Kidney (tissue), 14 donors: ENCODE data around the gene FBXO36. TPM values are rescaled to one million over a fixed set of nuclear protein-coding genes. Genes with fewer than 3 reads are reported as not detected.

Experiments used
- DNase-seq, 5 donors: peaks; one replicate each; pipeline ENCODE4 v3.0.0-alpha.2; 2013 to 2020
- FAIRE-seq: peaks from 2 replicates; lab custom pipeline; 2012; peaks lifted over from hg19 to GRCh38; lab: Jason Lieb, UNC
- H3K27ac ChIP-seq, 2 donors: one replicate each; pipeline ENCODE4 v1.7.0; 2013; ENCODE audit warnings: low read depth in 2 of 2, low read length in 2 of 2, inconsistent platforms in 1 of 2
- H3K27me3 ChIP-seq: one replicate; pipeline ENCODE4 v1.7.1; 2013; ENCODE audit warnings: low read length, inconsistent platforms; ENCODE audit not compliant: control insufficient read depth, insufficient read depth
- H3K36me3 ChIP-seq, 3 donors: one replicate each; pipeline versions ENCODE4 v1.7.0 to v1.7.1; 2013; ENCODE audit warnings: low read length in 3 of 3, control low read depth in 1 of 3, inconsistent platforms in 1 of 3; ENCODE audit not compliant: insufficient read depth in 3 of 3, control insufficient read depth in 2 of 3
- H3K4me1 ChIP-seq, 3 donors: one replicate each; pipeline versions ENCODE4 v1.7.0 to v1.7.1; 2013; ENCODE audit warnings: low read length in 3 of 3, inconsistent platforms in 1 of 3, low read depth in 1 of 3; ENCODE audit not compliant: control insufficient read depth in 2 of 3, insufficient read depth in 2 of 3
- H3K4me3 ChIP-seq, 3 donors: one replicate each; pipeline versions ENCODE4 v1.7.0 to v1.8.1; 2013; ENCODE audit warnings: low read length in 3 of 3, control low read depth in 1 of 3, inconsistent platforms in 1 of 3
- H3K9ac ChIP-seq, 3 donors: one replicate each; pipeline versions ENCODE4 v1.7.0 to v1.7.1; 2013; ENCODE audit warnings: low read length in 3 of 3, control low read depth in 1 of 3, inconsistent platforms in 1 of 3
- H3K9me3 ChIP-seq, 3 donors: one replicate each; pipeline versions ENCODE4 v1.7.0 to v1.7.1; 2013; ENCODE audit warnings: low read length in 3 of 3, control low read depth in 1 of 3, inconsistent platforms in 1 of 3; ENCODE audit not compliant: control insufficient read depth in 2 of 3, insufficient read depth in 1 of 3
- CTCF ChIP-seq: IDR thresholded peaks from 3 replicates; pipeline ENCODE4 v1.5.1; 2012; ENCODE audit warnings: mild to moderate bottlenecking, moderate library complexity, borderline replicate concordance; ENCODE audit not compliant: insufficient read depth; ENCODE audit errors: extremely low read depth
- intact Hi-C: fragments of 100-400 bp; cut with DNase I; formaldehyde crosslinking; loops from one replicate; pipeline ENCODE4 v1.11.1; 2022
- polyA plus RNA-seq: library from polyadenylated mRNA; stranded (reverse); fragments of 350-450 nt; fragmentation: Illumina TruSeq; extraction: RNeasy Lipid Tissue Mini Kit (QIAGEN cat#74804); gene quantifications from one replicate; pipeline ENCODE4 v1.2.3, GENCODE V29; 2014; ENCODE audit warnings: low read depth, low replicate concordance; ENCODE audit not compliant: insufficient read depth
- total RNA-seq: library from RNA; stranded (reverse); fragmentation: NEBNext Ultra II Directional; extraction: Animal tissue kit (Norgen Biotek cat#: 25700); gene quantifications from one replicate; pipeline ENCODE4 v1.2.1, GENCODE V29; 2021
- donor health status: control.
- donor health status: control.
- donor health status: control.
- donor health status: control.
- donor health status: control.
- donor health status: DM: yes; HTN: yes; CAD: no.
- donor health status: Normal renal cell carcinoma (clear cell type).

FBXO36 gene
- total and polyA plus RNA-seq, 2 donors from 2014 or later: 3.8 to 5.4 TPM

- TF ChIP-seq CTCF: no peak
- H3K4me3 ChIP-seq: no peak overlapping the region
- no peak overlapping the region for H3K9ac ChIP-seq
- FAIRE-seq (no peak), DNase-seq (no peak)
- H3K4me1 ChIP-seq: no peaks in the 10 kb centered on the region
- intact Hi-C loops: no loop called here
- no peaks in the 10 kb centered on the region for H3K9me3 ChIP-seq
- H3K36me3 ChIP-seq: no peaks in the 10 kb centered on the region
- H3K27ac ChIP-seq: no peak overlapping the region
- H3K27me3 ChIP-seq: no peaks in the 10 kb centered on the region
Measured at GRCh38 chr2:230060672-230061293, 138.5 kb downstream of the FBXO36 start.

Other genes starting within 250 kb of the FBXO36 start
- gene DNER, start 207.9 kb upstream of the FBXO36 start, total RNA-seq: 16.5 TPM
- gene DNER, start 207.9 kb upstream of the FBXO36 start, polyA plus RNA-seq: 21.9 TPM
- gene TRIP12, start 494 bp upstream of the FBXO36 start, total RNA-seq: 225 TPM
- gene TRIP12, start 494 bp upstream of the FBXO36 start, polyA plus RNA-seq: 29.3 TPM
- gene SLC16A14, start 146.4 kb downstream of the FBXO36 start, total RNA-seq: 6.6 TPM
- gene SLC16A14, start 146.4 kb downstream of the FBXO36 start, polyA plus RNA-seq: 1.5 TPM